Liver (tissue), 9 donors: Measurements from ENCODE around the gene EPGN. TPM values are rescaled to one million over a fixed set of nuclear protein-coding genes. Genes with fewer than 3 reads are reported as not detected.

ENCODE experiments used
- DNase-seq: peaks from one replicate; pipeline ENCODE4 v3.0.0-alpha.2; 2017; ENCODE audit warnings: low spot score
- H3K27ac ChIP-seq, 2 donors: one replicate each; pipeline ENCODE4 v1.7.0; 2013; ENCODE audit warnings: inconsistent platforms in 2 of 2, low read length in 2 of 2, control low read depth in 1 of 2, low read depth in 1 of 2, mild to moderate bottlenecking in 1 of 2
- H3K27me3 ChIP-seq, 4 donors: one replicate each; pipeline versions ENCODE4 v1.6.1 to v1.7.0; 2013; ENCODE audit warnings: low read length in 3 of 4, inconsistent platforms in 1 of 4, mild to moderate bottlenecking in 1 of 4, moderate library complexity in 1 of 4; ENCODE audit not compliant: control insufficient read depth in 4 of 4, insufficient read depth in 4 of 4
- H3K36me3 ChIP-seq, 4 donors: one replicate each; pipeline versions ENCODE4 v1.6.1 to v1.7.0; 2013; ENCODE audit warnings: low read length in 3 of 4, mild to moderate bottlenecking in 3 of 4, low read depth in 1 of 4, moderate library complexity in 1 of 4; ENCODE audit not compliant: control insufficient read depth in 4 of 4, insufficient read depth in 3 of 4
- H3K4me1 ChIP-seq, 4 donors: one replicate each; pipeline versions ENCODE4 v1.6.1 to v1.7.0; 2013; ENCODE audit warnings: low read length in 3 of 4, mild to moderate bottlenecking in 3 of 4, moderate library complexity in 1 of 4; ENCODE audit not compliant: control insufficient read depth in 4 of 4, insufficient read depth in 4 of 4
- H3K4me3 ChIP-seq, 3 donors: one replicate each; pipeline versions ENCODE4 v1.6.1 to v1.7.0; 2013; ENCODE audit warnings: low read length in 3 of 3, control low read depth in 1 of 3, low read depth in 1 of 3, mild to moderate bottlenecking in 1 of 3
- H3K9ac ChIP-seq, 2 donors: one replicate each; pipeline ENCODE4 v1.7.0; 2013; ENCODE audit warnings: low read length in 2 of 2, mild to moderate bottlenecking in 2 of 2, moderate library complexity in 2 of 2, control low read depth in 1 of 2, low read depth in 1 of 2
- H3K9me3 ChIP-seq, 4 donors: one replicate each; pipeline versions ENCODE4 v1.6.1 to v1.7.0; 2013; ENCODE audit warnings: low read length in 3 of 4; ENCODE audit not compliant: control insufficient read depth in 4 of 4
- CTCF ChIP-seq: fragments of 150-350 bp; IDR thresholded peaks from 2 replicates; pipeline ENCODE4 v1.5.1; 2017; ENCODE audit warnings: improper control_type of control experiment, low read depth, low read length; ENCODE audit not compliant: missing input control
- EGR1 ChIP-seq, 2 donors: IDR thresholded peaks; 2 replicates each; pipeline ENCODE4 v1.6.1; 2016 to 2018; ENCODE audit warnings: antibody characterized with exemption in 2 of 2, low read depth in 2 of 2
- FOXA1 ChIP-seq: IDR thresholded peaks from 2 replicates; pipeline ENCODE4 v1.6.1; 2016; ENCODE audit warnings: antibody characterized with exemption
- FOXA2 ChIP-seq: IDR thresholded peaks from 2 replicates; pipeline ENCODE4 v1.6.1; 2016; ENCODE audit warnings: antibody characterized with exemption
- HNF4A ChIP-seq, 2 donors: conservative IDR thresholded peaks; 2 replicates each; pipeline ENCODE4 v1.6.1; 2016; ENCODE audit warnings: antibody characterized with exemption in 2 of 2, mild to moderate bottlenecking in 2 of 2
- HNF4G ChIP-seq: IDR thresholded peaks from 2 replicates; pipeline ENCODE4 v1.6.1; 2016; ENCODE audit warnings: antibody characterized with exemption
- JUND ChIP-seq, 2 donors: IDR thresholded peaks; 2 replicates each; pipeline ENCODE4 v1.6.1; 2016; ENCODE audit warnings: antibody characterized with exemption in 2 of 2
- MAX ChIP-seq: IDR thresholded peaks from 2 replicates; pipeline ENCODE4 v1.6.1; 2016; ENCODE audit warnings: antibody characterized with exemption
- NR2F2 ChIP-seq: IDR thresholded peaks from 2 replicates; pipeline ENCODE4 v1.6.1; 2016; ENCODE audit warnings: antibody characterized with exemption
- RAD21 ChIP-seq, 2 donors: IDR thresholded peaks; 2 replicates each; pipeline ENCODE4 v1.6.1; 2016; ENCODE audit warnings: antibody characterized with exemption in 2 of 2, mild to moderate bottlenecking in 2 of 2
- REST ChIP-seq: IDR thresholded peaks from 2 replicates; pipeline ENCODE4 v1.6.1; 2016; ENCODE audit warnings: antibody characterized with exemption, mild to moderate bottlenecking
- RXRA ChIP-seq, 2 donors: IDR thresholded peaks; 2 replicates each; pipeline ENCODE4 v1.6.1; 2017 to 2018; ENCODE audit warnings: antibody characterized with exemption in 2 of 2, mild to moderate bottlenecking in 1 of 2
- SP1 ChIP-seq: IDR thresholded peaks from 2 replicates; pipeline ENCODE4 v1.6.1; 2018; ENCODE audit warnings: antibody characterized with exemption, mild to moderate bottlenecking
- TAF1 ChIP-seq: conservative IDR thresholded peaks from 2 replicates; pipeline ENCODE4 v1.6.1; 2016; ENCODE audit warnings: antibody characterized with exemption, mild to moderate bottlenecking
- YY1 ChIP-seq: IDR thresholded peaks from 2 replicates; pipeline ENCODE4 v1.6.1; 2016; ENCODE audit warnings: antibody characterized with exemption, mild to moderate bottlenecking
- ZBTB33 ChIP-seq: IDR thresholded peaks from 2 replicates; pipeline ENCODE4 v1.6.1; 2016; ENCODE audit warnings: antibody characterized with exemption
- WGBS: extraction: QIAGEN DNeasy Blood & Tissue Kit; methylation state at CpG from one replicate; pipeline ENCODE4 v1.1.7; 2013; 5-methylcytosine and 5-hydroxymethylcytosine counted together
- polyA plus RNA-seq, 2 donors: library from polyadenylated mRNA; stranded (reverse) in 1 of 2; unstranded in 1 of 2; fragments of 200-250 nt in 1 of 2; fragments of >200 nt in 1 of 2; fragmentation: Nextera tagmentation in 1 of 2; extraction: Ambion mirVana in 1 of 2; gene quantifications; one replicate each; pipeline versions ENCODE4 v1.2.1 to v1.2.3, GENCODE V29; 2013 to 2015
- total RNA-seq, 2 donors: library from RNA; depleted of rRNA; stranded (reverse); fragments of >200 nt; gene quantifications; one replicate each; pipeline ENCODE4 v1.2.3, GENCODE V29; 2014
- donor health status: healthy.
- donor health status: healthy.
- donor health status: healthy.
- donor health status: healthy.
- donor health status: healthy.

EPGN gene
- total and polyA plus RNA-seq, 4 donors, result 0.09 to 0.75 TPM; not detected in 2

GRCh38 chr4:74268643-74269042, 39.6 kb upstream of the EPGN start:
- no peaks in the 10 kb centered on the region for H3K27me3 ChIP-seq
- no peak overlapping the region for H3K4me3 ChIP-seq
- 95% methylated on average over 2 of the region's 2 CpGs for WGBS
- H3K27ac ChIP-seq, result no peak overlapping the region
- no peaks in the 10 kb centered on the region for H3K9me3 ChIP-seq
- DNase-seq, result no peak
- no peaks in the 10 kb centered on the region for H3K36me3 ChIP-seq
- H3K9ac ChIP-seq, result no peak overlapping the region
- TF ChIP-seq REST (no peak), JUND (IDR thresholded peaks at IDR 0.05) (no peak), HNF4A (conservative IDR thresholded peaks at IDR 0.05) (no peak)
- no peaks in the 10 kb centered on the region for H3K4me1 ChIP-seq

GRCh38 chr4:74278490-74278889, 29.8 kb upstream of the EPGN start:
- WGBS, result 94% methylated on average over 3 of the region's 3 CpGs
- no peak for TF ChIP-seq FOXA2
- TF ChIP-seq ZBTB33, result no peak
- TF ChIP-seq RXRA (IDR thresholded peaks at IDR 0.05), result no peak
- TF ChIP-seq TAF1, result no peak
- no peak for TF ChIP-seq EGR1 (IDR thresholded peaks at IDR 0.05; ENCODE audit: low read depth in 2 of 2)
- TF ChIP-seq CTCF, result no peak
- TF ChIP-seq YY1, result no peak
- TF ChIP-seq RAD21 (IDR thresholded peaks at IDR 0.05), result no peak
- no peak for TF ChIP-seq MAX
- TF ChIP-seq SP1, result no peak
- TF ChIP-seq HNF4G, result no peak
- TF ChIP-seq NR2F2, result no peak
- TF ChIP-seq FOXA1, result no peak
- TF ChIP-seq HNF4A (conservative IDR thresholded peaks at IDR 0.05), result no peak
- TF ChIP-seq REST, result no peak
- H3K4me1 ChIP-seq, result no peaks in the 10 kb centered on the region
- H3K27me3 ChIP-seq, result no peaks in the 10 kb centered on the region
- no peak overlapping the region for H3K27ac ChIP-seq
- H3K9me3 ChIP-seq, result no peaks in the 10 kb centered on the region
- H3K4me3 ChIP-seq, result no peak overlapping the region
- no peak for DNase-seq
- H3K9ac ChIP-seq, result no peak overlapping the region
- H3K36me3 ChIP-seq, result no peaks in the 10 kb centered on the region
